Measurements from ENCODE around the gene CDH26.

The CDH26 gene

DNA sequence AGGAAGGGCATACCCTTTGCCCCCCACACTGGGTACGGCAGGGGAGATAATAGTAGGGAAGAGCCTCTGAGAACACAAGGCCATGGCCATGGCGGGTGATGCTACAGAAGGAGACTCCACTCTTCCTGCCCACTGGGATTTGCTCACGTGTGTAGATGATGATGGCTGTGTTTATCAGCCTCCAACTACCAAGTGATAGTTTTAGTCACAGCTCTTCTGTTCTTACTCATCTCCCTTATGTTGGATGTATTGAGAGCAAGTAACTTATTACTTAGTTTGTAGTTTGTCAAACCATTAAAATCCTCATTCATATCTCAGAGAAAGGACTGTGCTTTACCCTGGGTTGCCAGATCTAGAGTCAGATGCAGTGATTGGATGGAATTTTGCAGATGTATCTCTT is 66.0 kb downstream of the CDH26 start:
- TF ChIP-seq ZFX (IDR thresholded peaks at IDR 0.05; ENCODE audit: borderline replicate concordance), result no peak
- TF ChIP-seq, protein P1, sequence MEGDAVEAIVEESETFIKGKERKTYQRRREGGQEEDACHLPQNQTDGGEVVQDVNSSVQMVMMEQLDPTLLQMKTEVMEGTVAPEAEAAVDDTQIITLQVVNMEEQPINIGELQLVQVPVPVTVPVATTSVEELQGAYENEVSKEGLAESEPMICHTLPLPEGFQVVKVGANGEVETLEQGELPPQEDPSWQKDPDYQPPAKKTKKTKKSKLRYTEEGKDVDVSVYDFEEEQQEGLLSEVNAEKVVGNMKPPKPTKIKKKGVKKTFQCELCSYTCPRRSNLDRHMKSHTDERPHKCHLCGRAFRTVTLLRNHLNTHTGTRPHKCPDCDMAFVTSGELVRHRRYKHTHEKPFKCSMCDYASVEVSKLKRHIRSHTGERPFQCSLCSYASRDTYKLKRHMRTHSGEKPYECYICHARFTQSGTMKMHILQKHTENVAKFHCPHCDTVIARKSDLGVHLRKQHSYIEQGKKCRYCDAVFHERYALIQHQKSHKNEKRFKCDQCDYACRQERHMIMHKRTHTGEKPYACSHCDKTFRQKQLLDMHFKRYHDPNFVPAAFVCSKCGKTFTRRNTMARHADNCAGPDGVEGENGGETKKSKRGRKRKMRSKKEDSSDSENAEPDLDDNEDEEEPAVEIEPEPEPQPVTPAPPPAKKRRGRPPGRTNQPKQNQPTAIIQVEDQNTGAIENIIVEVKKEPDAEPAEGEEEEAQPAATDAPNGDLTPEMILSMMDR (IDR thresholded peaks at IDR 0.05), result no peak
- H3K27ac ChIP-seq, result no peak overlapping the region

DNA sequence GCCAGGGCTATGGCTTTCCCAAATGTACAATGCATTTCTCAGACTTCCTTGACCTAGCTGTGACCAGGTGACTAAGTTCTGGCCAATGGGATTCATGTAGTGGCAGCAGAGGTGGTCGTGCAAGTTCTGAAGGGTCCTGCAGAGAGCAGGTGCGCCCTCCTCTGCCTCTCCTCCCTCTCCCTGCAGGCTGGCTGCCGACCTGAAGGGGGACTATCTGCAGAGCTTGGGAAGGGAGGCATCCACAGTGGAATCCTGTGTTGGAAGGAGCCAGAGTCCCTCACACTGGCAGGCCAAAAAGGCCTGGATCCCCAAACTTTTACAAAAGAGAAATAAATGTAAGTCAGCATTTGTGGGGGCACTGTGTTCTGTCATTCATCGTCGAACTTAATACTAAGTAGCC is 66.6 kb downstream of the CDH26 start:
- TF ChIP-seq, protein P1 (IDR thresholded peaks at IDR 0.05), result no peak
- TF ChIP-seq ZFX (IDR thresholded peaks at IDR 0.05; ENCODE audit: borderline replicate concordance), result no peak
- no peak overlapping the region for H3K27ac ChIP-seq

DNA sequence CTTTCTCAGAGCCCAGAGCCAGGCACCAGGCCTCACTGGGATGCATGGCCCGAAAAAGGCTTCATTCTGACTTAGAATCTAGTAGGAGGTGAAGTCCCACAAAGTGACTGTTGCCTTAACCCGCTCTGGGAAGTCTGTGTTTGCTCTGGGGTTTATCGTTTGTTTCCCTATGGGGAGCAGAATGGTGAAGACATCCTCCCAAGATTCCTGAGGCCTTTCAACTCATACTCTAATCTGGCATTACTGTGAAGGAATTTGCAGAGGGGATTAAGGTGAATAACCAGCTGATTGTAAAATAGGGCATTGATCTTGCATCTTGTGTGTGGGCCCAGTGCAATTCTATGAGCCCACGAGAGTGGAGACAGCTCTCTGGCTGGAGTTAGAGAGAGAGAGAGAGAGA is 67.8 kb downstream of the CDH26 start:
- TF ChIP-seq ZFX (IDR thresholded peaks at IDR 0.05; ENCODE audit: borderline replicate concordance), result no peak
- TF ChIP-seq, protein P1 (IDR thresholded peaks at IDR 0.05), result no peak
- H3K27ac ChIP-seq, result no peak overlapping the region

DNA sequence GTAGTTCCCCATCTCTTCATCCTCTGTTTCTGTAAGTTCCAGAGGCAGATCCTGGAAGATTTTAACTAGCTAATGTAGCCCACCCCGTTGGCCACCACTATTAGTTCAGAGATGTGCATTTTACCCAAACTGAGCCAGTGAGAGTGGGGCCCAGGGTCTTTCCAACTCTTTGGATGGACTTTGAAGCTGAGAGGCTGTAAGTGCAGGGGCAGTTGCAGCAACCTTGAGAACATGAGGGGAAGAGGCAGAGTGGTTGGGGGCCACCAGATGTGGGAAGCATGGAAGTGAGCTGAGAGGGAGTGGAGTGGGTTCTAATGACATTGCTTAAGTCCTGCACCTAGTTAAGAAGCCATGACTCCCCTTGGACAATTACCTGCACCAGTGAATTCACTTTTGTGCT is 72.2 kb downstream of the CDH26 start:
- no peak overlapping the region for H3K27ac ChIP-seq
- TF ChIP-seq, protein P1 (IDR thresholded peaks at IDR 0.05), result no peak
- no peak for TF ChIP-seq ZFX (IDR thresholded peaks at IDR 0.05; ENCODE audit: borderline replicate concordance)

DNA sequence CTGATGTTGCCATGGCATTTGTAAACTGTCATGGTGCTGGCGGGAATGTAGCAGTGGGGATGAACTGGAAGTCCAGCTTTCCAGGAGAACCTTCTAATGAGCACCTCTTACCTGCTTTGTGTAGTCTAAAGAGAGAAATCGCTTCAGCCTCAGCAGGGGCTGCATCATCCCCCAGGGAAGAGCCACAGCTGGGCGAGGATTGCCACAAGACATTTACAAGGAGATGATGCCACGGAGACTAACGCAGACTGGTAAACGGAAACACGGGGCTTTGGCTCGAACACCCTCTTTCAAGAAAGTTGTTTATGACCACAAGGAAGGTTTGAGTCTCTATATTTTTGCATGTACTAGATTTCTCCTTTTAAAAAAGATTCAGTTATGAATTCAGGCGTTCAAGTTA is 72.9 kb downstream of the CDH26 start:
- no peak overlapping the region for H3K27ac ChIP-seq
- TF ChIP-seq ZFX (IDR thresholded peaks at IDR 0.05; ENCODE audit: borderline replicate concordance), result no peak
- TF ChIP-seq, protein P1 (IDR thresholded peaks at IDR 0.05), result no peak

DNA sequence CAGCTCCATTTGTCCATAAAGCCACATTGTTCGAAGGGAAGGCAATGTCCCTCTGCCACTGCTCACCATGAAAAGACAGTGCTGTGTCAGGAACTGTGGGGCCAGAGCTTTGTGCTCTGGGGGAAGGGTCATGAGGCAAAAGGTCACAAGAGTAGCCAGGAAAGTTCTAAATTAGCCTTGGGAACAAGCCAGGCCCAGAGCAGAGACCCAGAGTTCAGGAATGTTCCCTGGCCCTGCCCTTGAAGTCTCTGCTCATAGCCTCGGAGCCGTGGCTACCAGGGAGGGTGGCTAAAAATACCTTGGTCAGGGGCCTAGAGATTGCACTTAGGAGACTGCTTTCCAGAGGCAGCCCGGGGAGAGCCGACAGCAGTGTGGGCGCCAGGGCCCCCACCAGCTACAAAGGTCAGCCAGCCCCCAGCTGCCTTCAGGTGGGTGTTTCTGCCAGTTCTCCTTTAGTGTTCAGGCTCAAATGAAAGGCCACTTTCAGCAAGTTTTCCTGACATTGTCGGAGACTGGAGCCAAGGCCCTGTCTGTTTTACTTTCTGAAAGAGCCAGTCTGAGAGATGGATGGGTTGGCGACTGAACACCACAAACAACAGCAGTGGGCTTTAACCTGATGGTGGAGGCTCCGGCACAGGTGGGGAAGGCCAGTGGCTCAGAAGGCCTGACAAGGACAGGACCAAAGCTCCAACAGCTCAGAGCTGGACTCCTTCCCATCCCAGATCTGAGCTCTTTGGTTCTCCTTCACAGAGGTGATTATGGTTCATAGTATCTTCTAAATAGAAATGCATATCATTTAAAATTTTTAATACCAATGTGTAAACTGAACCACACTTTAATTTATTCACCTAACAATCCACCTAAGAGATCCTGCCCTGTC is 76.2 kb downstream of the CDH26 start:
- H3K27ac ChIP-seq, result no peak overlapping the region
- TF ChIP-seq, protein P1 (IDR thresholded peaks at IDR 0.05), result no peak

DNA sequence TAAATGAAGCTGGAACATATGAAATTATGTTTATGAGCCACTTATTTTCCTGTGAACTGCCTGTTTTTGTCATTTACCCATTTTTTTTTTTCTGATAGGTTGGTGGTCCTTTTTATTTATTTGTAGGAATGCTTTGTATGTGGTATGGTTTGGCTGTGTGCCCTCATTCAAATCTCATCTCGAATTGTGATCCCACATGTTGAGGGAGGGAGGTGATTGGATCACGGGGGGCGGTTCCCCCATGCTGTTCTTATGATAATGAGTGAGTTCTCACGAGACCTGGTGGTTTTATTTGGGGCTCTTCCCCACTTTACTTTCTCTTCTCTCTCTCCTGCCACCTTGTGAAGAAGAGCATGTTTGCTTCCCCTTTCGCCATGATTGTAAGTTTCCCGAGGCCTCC is 77.3 kb downstream of the CDH26 start:
- H3K27ac ChIP-seq, result no peak overlapping the region
- no peak for TF ChIP-seq ZFX (IDR thresholded peaks at IDR 0.05; ENCODE audit: borderline replicate concordance)
- TF ChIP-seq, protein P1 (IDR thresholded peaks at IDR 0.05), result no peak

Measured in 22Rv1 (cell line).